Posterior cingulate gyrus (tissue), 11 donors: ENCODE data around the gene C11orf52.
A peak's percentile ranks its signal among the peaks of the same experiment; 100 is the strongest.

Experiments used
- DNase-seq, 10 donors: peaks; one replicate each; pipeline versions ENCODE4 v3.0.0 to v3.0.0-alpha.2; 2020 to 2021; ENCODE audit warnings: mixed read lengths in 3 of 10
- intact Hi-C: fragments of 100-400 bp; cut with DNase I; formaldehyde crosslinking; loops from one replicate; pipeline ENCODE4 v1.15.1; 2023

Gene C11orf52

DNA sequence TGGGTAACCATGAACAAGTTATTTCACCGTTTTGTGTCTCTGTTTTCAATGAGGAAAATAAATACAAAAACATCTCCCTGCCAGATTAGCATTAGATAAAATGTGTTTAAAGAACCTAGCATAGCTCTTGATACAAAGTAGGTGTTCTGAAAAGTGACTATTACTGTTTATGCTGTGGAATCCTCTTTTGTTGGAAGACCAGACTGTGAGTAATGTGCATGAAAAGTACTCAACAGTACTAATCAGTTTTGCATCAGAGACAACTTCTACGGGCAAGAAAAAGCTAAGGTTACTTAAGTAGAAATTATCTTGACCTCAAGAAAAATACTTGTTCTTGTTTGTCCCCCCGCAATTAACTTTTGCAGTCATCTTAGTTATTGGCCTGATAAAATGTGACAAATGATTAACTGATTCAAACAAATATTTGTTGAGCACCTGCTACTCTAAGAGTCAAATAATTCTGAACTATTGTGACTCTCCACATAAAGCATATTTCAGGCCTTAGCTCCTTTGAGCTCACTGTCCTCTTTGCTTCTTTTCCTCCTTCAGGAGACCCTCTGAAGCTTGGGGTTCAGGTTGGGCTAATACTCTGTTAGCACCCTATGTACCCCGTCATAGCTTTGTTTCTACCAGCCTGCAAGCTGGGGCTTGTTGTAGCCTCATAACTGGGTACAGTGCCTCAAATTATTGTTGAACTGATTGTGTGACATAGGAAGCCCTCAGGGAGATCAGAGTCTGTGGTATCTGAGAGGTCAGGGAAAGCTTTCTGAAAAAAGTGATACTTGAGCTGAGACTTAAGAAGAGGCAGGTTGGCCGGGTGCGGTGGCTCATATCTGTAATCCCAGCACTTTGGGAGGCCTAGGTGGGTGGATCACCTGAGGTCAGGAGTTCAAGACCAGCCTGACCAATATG, 42.9 kb downstream of the C11orf52 start:
- intact Hi-C loops, result no loop called here
- DNase-seq, result no peak

- no peak for DNase-seq
- intact Hi-C loops, result no loop called here
Observed at GRCh38 chr11:111963931-111964340, 45.2 kb downstream of the C11orf52 start.

DNA sequence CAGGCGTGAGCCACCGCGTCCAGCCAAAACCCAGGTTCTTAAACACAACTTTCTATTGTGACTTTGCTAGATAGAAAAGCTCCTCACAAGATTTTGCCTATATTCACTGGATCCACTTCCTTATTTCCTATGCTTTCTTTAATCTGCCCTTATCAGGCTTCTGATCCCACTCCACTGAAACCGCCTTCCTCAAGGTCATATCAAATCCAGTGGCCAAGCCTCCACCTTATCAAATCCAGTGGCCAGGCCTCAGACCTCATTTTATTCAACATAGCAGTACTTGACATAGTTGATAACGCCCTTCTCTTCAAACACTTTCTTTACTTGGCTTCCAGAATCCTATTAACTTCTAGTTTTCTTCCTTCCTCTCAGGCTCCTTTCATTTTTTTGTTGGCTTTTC, 48.0 kb downstream of the C11orf52 start:
- intact Hi-C loops, result no loop called here
- DNase-seq, result no peak

- intact Hi-C loops, result no loop called here
Observed at GRCh38 chr11:111967649-111968048, 48.9 kb downstream of the C11orf52 start.

DNA sequence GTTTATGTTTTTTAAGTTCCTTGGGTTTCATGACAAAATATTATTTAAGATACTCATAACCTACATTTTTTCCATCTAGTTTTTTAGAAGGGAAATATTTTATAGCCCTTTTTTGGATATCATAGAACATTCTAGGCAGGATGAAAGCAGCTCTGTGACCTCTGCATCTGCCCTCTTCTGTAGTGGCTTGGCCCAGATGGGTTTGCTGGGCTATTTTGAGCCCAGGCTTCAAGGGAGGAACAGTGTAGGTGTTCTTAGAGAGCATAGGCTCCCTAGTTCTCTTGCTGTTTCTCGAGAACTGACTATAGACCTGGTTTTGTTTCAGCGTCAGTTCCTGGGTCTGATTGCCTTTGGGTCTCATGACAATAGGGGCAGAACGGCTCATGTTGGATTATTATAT, 50.6 kb downstream of the C11orf52 start:
- intact Hi-C loops, result no loop called here

More at GRCh38 chr11:111967649-111968048, 48.9 kb downstream of the C11orf52 start:
- DNase-seq, result no peak

GRCh38 chr11:111974446-111974845, 55.7 kb downstream of the C11orf52 start:
- intact Hi-C loops, result no loop called here
- DNase-seq, result no peak

More for the DNA sequence above, 50.6 kb downstream of the C11orf52 start:
- DNase-seq, result no peak

DNA sequence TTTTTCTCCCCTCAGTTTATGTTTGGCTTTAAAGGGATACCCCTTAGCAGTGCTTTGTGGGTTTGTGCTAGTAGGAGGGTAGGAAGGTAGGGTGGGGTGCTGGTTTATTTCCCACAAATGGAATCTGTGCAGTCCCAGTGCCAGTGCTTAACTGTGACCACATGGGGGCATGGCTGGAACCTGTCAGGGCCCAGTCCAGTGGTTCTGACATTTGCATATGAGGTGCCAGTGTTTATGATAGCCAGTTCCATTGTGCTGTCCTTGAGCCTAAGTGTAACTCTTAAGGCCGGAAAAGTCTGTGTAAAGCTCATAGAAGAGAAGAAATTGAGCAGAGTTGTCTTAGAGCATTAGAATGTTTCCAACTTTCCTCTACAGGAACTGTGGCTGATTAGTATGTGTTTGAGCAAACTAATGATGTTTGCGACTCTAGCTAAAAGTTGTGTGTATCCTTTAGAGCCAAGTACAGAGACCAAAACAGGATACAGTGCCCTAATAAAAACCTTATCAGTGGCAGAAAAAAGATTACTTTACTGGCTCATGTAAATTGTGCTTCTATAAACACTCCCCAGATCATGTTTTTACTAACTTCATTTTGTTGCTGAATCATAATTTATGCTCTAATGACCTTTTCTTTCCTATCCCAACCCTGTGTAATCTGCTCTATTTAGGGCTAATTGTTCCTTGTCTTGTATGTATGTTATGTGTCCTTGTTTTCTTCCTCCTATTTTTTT, 56.5 kb downstream of the C11orf52 start:
- intact Hi-C loops, result loop anchor here (5.0 kb wide), 1 partner anchor 98 kb away; the partner anchor contains the start of genes CFAP68 and FDXACB1
- peak in 4 of 10 donors; percentile 19 to 89 (median 45) for DNase-seq

- intact Hi-C loops, result loop anchor here (2.0 to 5.0 kb wide), 2 partner anchors 37 to 99 kb away; partner anchors contain the start of genes CFAP68 and FDXACB1
- no peak for DNase-seq
Observed at GRCh38 chr11:111976119-111976766, 57.5 kb downstream of the C11orf52 start.
